Prostate gland (tissue), 2 donors: ENCODE results near the gene SLC8A2.

Experiments used
- POLR2A ChIP-seq: fragments of 450-650 bp; IDR thresholded peaks from one replicate; pipeline ENCODE4 v1.6.1; 2016; ENCODE audit warnings: antibody characterized with exemption, mild to moderate bottlenecking
- POLR2AphosphoS5 ChIP-seq: sonication (generic); formaldehyde crosslinking; IDR thresholded peaks from one replicate; pipeline ENCODE4 v1.6.1; 2017; ENCODE audit warnings: antibody characterized with exemption
- TF ChIP-seq, protein P1 (sequence below), 4 experiments: fragments of 200-600 bp in 2 of 4; fragments of 450-650 bp in 2 of 4; sonication (generic) in 2 of 4; IDR thresholded peaks; 1 replicate in 3 of 4; 2 replicates in 1 of 4; pipeline ENCODE4 v1.5.1; 2016 to 2019; ENCODE audit warnings: antibody characterized with exemption in 4 of 4, mild to moderate bottlenecking in 2 of 4, moderate library complexity in 2 of 4

- TF ChIP-seq, protein P1, sequence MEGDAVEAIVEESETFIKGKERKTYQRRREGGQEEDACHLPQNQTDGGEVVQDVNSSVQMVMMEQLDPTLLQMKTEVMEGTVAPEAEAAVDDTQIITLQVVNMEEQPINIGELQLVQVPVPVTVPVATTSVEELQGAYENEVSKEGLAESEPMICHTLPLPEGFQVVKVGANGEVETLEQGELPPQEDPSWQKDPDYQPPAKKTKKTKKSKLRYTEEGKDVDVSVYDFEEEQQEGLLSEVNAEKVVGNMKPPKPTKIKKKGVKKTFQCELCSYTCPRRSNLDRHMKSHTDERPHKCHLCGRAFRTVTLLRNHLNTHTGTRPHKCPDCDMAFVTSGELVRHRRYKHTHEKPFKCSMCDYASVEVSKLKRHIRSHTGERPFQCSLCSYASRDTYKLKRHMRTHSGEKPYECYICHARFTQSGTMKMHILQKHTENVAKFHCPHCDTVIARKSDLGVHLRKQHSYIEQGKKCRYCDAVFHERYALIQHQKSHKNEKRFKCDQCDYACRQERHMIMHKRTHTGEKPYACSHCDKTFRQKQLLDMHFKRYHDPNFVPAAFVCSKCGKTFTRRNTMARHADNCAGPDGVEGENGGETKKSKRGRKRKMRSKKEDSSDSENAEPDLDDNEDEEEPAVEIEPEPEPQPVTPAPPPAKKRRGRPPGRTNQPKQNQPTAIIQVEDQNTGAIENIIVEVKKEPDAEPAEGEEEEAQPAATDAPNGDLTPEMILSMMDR (IDR thresholded peaks at IDR 0.05), result no peak
- TF ChIP-seq POLR2AphosphoS5 (no peak), POLR2A (no peak)
Measured at GRCh38 chr19:47450478-47450877, 21.2 kb downstream of the SLC8A2 start.
